Stimulated activated CD4-positive, alpha-beta T cell treated with anti-CD3 and anti-CD28 coated beads, Interleukin-12 subunit alpha, Interleukin-12 subunit beta, amount 100 ng/mL, for 24 hours (primary cell): ENCODE results near the gene PPIL4.
"Not testable (repeated sequence)": the region's sequence is repeated elsewhere in the genome, so short reads cannot be mapped to it uniquely, and the experiment has no call there.

Source experiments
- DNase-seq, 2 experiments: peaks; one replicate each; pipeline ENCODE4 v3.0.0-alpha.2; 2020; ENCODE audit warnings: low read depth in 2 of 2

PPIL4 gene

DNA sequence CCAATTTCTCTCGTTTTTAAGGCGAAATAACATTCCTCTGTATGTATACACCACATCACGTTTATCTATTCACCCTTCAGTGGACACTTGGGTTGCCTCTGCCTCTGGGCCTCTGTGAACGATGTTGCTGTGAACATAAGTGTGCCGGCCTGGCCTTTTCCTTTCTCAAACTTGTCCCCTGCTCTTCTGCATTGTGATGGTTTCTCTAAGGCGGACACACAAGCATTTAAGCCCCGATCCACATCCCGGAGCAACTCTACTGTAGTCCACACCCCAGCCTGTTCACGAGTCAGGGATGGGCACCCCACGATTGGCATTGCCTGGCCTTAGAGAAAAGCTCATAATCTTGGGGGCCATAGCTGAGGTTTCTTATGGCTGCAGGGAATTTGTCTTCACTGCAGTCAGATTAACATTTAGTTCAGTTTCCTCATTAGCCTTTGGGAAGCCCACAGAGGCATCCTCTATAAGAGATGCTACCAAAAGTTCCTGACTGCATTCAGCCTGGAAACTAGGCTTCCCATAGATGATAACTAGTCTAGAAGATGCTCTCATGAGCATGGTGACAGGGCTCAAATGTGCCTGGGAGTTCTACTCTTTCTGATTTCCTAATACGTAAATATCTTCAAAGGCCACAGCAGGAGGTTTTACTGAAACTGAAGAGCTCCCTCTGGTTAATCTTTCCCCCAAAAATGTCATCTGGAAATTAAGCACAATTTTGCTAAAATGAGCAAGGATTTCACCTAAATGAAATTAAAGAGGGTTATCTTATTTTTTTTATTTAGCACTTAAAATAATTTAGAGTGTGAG, 61.8 kb downstream of the PPIL4 start:
- DNase-seq = no peak

DNA sequence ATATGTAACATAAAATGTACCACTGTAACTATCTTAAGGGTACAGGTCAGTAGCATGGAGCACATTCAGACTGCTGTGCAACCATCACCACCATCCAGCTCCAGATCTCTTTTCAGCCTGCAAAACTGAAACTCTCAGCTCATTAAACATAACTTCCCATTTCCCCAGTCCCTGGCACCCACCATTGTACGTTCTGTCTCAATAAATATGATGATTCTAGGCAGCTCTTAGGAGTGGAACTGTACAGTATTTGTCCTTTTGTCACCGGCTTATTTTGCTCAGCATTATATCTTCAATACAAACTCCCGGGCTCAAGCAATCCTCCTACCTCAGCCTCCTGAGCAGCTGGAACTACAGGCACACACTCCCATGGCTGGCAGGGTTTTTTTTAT, 62.5 kb downstream of the PPIL4 start:
- no peak for DNase-seq

DNA sequence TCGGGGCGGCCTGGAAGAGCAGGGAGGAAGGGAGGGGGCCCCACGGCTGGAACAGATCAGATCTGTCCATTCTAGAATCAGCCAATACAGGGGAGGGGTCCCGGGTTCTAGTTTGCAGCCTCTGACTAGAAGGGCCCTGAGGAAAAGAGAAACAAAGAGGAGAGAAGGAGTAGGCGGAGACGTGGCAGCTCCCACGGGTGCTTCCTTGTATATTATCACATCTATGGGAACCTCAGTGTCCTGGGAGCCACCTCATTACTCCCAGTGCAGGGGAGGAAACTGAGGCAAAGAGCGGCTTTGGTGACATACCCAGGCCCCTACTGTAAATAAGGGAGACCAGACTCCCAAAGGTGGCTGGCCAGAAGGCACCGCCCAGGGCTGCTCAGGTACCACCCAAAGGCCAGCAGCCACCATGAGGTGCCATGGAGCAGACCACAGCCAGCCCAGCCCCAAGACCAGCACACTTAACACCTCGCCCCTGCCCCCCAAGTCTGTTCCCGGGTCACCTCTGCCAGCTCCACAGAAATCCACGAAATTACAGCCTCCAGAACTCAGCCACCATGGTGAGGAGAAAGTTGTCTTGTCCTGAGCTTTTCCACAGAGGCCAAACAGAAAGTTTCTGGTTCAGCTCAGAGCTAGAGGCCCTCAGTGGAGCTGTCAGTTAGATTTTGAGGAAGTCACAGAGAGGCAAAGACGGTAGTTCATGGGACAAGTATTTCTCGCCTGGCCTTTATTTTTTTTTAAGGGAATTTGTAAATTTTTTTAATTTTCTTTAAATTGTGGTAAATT, 63.1 kb downstream of the PPIL4 start:
- DNase-seq = no peak

DNA sequence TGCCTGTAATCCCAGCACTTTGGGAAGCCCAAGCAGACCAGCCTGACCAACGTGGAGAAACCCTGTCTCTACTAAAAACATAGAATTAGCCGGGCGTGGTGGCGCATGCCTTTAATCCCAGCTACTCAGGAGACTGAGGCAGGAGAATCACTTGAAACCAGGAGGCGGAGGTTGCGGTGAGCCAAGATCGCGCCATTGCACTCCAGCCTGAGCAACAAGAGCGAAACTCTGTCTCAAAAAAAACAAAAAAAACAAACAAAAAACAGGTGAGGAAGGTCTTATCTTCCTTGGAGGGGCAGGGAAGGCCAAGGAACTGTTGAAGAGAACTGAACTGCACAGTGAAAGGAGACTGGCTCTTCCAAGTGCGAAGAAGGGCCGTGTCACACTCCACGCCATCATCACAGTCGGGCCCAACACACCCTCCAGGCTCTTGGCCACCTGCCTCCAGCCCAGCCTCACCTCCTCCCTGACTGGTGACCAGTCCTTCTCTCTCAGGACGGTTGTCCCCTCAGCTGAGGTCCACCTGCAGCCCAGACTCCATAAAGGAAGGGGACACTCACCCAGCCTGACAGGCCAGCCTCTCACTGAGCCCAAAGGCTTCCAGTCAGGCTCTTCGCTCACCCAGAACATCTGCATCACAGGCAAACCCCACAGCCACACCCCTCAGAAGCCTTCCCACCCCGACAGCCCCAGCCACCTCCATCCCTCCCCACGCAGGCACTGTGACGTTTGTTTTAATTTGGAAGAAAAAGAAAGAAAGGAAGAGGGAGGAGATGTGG, 65.2 kb downstream of the PPIL4 start:
- DNase-seq = peak in 1 of 2 experiments; percentile 52

DNA sequence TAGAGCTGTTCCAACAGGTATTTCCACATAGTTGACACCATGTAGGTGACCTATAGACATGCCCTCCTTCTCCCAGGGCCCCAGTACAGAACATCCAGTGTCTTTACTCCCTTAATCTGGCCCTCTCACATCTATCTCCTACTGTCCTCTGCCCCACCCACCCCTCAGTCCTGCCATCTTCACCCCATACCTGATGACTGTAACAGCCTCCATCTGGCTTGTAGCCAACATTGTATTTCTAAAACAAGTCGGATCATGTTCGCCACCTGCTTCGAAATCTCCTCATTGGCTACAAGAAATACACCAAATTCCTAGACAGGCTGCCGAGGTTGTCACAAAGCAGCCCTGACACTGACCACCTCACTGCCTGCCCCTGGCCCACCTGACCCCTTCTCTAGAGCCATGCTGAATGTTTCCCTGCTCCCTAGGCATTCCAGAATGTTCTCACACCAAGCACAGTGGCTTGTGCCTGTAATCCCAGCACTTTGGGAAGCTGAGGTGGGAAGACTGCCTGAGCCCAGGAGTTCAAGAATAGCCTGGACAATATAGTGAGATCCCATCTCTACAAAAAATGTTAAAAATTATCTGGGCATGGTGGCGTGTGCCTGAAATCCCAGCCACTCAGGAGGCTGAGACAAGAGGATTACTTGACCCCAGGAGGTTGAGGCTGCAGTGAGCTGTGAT, 67.1 kb downstream of the PPIL4 start:
- no peak for DNase-seq

- no peak for DNase-seq
These were observed 68.3 kb downstream of the PPIL4 start for GRCh38 chr6:149477544-149477943.

GRCh38 chr6:149476789-149477455, 68.9 kb downstream of the PPIL4 start:
- DNase-seq = no peak

- no peak for DNase-seq
These were observed 71.5 kb downstream of the PPIL4 start for GRCh38 chr6:149474108-149474935.

DNA sequence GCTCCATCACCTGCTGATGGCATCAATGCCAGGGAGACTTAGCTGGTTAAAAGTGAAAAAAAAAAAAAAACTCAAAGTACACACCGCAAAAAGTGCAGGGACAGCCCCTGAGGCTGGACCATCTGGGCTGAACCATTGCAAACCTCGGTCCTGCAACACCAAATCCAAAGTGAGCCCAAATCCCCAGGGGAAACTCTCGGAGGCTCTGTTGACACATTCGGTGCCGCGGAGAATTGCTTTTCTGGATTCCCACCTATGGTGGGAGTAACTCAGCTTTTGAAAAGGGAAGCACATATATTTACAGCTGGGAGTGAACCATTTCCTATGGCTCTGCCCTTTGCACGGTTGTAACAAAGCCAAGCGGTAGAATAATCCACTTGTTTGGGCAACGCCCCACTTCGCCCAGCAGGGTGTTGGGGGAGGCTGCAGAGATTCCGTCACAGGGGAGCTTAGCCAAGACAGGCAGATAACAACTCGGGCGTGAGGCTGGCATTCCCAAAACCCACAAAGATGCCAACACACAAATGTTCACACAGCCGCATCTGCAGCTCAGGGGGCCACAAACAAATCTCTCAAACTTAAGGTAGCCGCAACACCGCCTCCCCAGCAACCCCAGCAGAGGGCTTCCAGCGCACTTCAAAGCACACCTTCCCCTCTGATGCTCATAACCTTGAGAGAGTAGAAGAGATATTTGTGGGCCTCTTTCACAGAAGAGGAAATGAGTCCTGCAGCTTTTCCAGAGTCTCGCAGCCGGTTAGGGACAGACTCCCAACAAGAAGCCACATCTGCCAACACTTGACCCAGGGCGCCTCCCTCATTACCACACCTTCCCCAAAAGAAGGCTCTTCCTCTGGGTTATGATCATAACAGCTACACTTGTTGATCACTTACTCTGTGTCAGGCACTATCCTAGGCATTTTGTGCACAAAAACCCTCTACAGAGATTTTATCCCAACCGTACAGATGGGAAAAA, 72.5 kb downstream of the PPIL4 start:
- no peak for DNase-seq

DNA sequence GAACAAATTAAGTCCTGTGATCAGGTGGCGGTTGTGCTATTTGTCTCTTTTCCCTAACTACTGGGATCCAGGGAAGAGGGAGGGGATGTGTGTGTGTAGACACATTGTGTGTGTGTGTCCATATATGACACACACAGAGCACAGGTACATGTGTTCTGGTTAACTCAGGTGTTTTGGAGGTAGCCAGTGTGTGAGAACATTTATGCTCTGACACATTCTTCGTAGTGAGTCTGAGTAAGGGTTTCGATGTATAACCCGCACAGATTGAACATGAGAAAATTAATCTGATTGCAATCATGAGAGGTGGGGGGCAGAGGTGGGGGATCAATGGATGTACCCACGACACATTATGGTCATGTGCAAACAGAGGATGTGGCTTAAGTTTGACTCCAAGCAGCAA, 73.6 kb downstream of the PPIL4 start:
- DNase-seq = no peak

DNA sequence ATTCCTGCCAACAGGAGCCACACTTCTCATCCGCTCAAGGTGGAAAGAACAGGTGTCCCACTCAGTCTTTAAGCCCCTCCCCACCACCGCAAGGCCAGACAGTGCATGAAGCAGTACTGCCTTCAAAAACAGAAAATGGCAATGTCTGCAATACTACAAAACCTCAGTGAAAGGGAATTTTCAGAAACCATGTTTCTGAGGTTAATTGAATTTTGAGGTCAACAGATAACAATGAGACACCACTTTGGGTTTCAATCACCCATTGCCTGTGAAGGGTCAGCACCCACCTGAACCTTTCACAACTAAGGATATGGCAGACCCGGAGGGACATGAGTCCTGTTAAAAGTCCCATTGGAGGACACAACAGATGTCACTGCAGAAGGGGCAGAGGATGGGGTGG, 74.0 kb downstream of the PPIL4 start:
- DNase-seq = no peak

DNA sequence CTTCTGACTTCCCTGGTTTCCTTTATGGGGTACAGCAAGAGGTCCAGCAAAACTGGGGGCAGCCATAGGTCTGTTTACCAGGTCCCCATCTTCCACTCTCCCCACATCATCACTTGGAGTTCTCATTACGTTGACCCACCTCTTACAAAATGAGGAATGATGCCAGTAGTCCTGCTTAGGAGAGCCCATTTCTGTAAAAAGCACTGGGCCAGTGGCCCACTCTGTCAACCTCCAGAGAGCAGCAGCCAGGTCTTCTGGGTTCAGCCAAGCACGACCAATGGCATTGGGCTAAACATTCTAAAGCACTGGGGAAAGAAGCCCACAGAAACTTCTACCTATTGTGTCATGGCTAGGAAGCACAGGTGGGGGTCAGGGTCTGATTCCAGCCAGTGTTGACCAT, 74.9 kb downstream of the PPIL4 start:
- DNase-seq = no peak

GRCh38 chr6:149468179-149468578, 77.7 kb downstream of the PPIL4 start:
- no peak for DNase-seq

DNA sequence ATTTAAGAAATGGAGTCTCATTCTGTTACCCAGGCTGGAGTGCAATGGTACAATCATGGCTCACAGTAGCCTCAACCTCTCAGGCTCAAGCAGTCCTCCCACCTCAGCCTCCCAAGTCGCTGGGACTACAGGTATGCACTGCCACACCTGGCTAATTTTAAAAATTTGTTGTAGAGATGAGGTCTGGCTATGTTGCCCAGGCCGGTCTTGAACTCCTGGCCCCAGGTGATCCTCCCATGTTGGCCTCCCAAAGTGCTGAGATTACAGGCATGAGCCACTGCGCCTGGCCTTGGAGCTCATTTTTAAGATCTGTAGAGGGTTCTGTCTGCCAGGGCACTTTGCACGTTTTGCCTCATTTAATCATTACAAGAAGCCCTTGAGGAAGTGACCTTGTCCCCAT, 78.6 kb downstream of the PPIL4 start:
- DNase-seq = no peak

- DNase-seq = no peak
These were observed 81.4 kb downstream of the PPIL4 start for GRCh38 chr6:149464411-149464810.

DNA sequence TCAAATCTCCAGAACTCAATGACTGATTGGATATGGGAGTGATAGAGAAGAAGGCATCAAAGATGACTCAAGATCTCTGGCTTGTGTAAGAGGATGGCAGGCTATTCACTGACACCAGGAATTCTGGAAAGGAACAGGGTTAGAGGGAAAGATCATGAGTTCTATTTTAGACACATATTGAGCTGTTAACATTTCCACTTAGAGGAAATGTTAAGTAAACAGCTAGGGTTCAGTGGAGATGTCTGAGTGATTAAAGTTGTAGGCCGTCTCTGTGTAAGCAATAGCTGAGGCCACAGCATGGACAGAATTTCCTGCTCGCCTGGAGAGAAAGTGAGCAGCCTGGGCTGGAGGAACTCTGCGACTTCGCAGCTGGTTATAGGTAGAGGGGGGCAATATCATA, 82.1 kb downstream of the PPIL4 start:
- no peak for DNase-seq

- not testable (repeated sequence) for DNase-seq
These were observed 83.1 kb downstream of the PPIL4 start for GRCh38 chr6:149462712-149463111.

DNA sequence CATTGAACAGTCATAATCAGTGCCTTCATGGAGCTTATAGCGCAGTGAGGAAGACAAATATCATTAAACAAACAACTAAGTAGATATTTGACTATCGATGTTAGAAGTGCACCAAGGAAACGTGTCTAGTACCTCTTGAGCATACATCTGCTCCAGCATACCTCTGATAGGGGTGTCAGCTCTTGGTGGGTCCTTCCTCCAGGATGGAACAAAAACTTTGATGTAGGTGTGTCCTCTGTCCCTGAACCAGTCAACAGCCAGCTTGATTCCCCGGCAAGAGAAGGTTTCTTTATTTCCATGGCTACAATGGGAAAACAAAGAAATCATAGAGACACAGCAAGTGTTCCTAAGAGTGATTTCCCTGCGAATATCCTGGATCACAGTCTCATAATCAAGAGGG, 84.2 kb downstream of the PPIL4 start:
- no peak for DNase-seq

GRCh38 chr6:149460249-149460648, 85.6 kb downstream of the PPIL4 start:
- not testable (repeated sequence) for DNase-seq
